GM04504 (cell line): ENCODE measurements around the gene NDUFV2.
"Not testable (repeated sequence)": the region's sequence is repeated elsewhere in the genome, so short reads cannot be mapped to it uniquely, and the experiment has no call there.

Experiments
- DNase-seq: peaks from one replicate; pipeline ENCODE4 v3.0.0-alpha.2; 2012; ENCODE audit warnings: low read depth

The NDUFV2 gene

GRCh38 chr18:9153256-9153655, 50.8 kb downstream of the NDUFV2 start:
- DNase-seq: no peak

GRCh38 chr18:9156604-9157249, 54.2 kb downstream of the NDUFV2 start:
- DNase-seq: no peak

- DNase-seq: no peak
Observed at GRCh38 chr18:9157806-9158205, 55.3 kb downstream of the NDUFV2 start.

GRCh38 chr18:9160014-9160413, 57.5 kb downstream of the NDUFV2 start:
- no peak for DNase-seq

GRCh38 chr18:9162663-9163062, 60.2 kb downstream of the NDUFV2 start:
- not testable (repeated sequence) for DNase-seq

GRCh38 chr18:9164149-9164548, 61.6 kb downstream of the NDUFV2 start:
- not testable (repeated sequence) for DNase-seq

GRCh38 chr18:9165883-9166282, 63.4 kb downstream of the NDUFV2 start:
- not testable (repeated sequence) for DNase-seq

GRCh38 chr18:9169515-9169914, 67.0 kb downstream of the NDUFV2 start:
- DNase-seq: not testable (repeated sequence)

- DNase-seq: not testable (repeated sequence)
Observed at GRCh38 chr18:9171919-9172318, 69.4 kb downstream of the NDUFV2 start.

GRCh38 chr18:9172506-9173127, 70.1 kb downstream of the NDUFV2 start:
- DNase-seq: no peak

GRCh38 chr18:9173770-9174233, 71.3 kb downstream of the NDUFV2 start:
- DNase-seq: no peak

GRCh38 chr18:9174302-9174701, 71.8 kb downstream of the NDUFV2 start:
- no peak for DNase-seq

GRCh38 chr18:9175115-9175514, 72.6 kb downstream of the NDUFV2 start:
- DNase-seq: no peak

- DNase-seq: no peak
Observed at GRCh38 chr18:9177031-9177430, 74.5 kb downstream of the NDUFV2 start.

GRCh38 chr18:9177466-9177865, 75.0 kb downstream of the NDUFV2 start:
- DNase-seq: no peak

GRCh38 chr18:9178557-9178956, 76.1 kb downstream of the NDUFV2 start:
- DNase-seq: no peak

- no peak for DNase-seq
Observed at GRCh38 chr18:9181275-9181674, 78.8 kb downstream of the NDUFV2 start.

- DNase-seq: no peak
Observed at GRCh38 chr18:9182852-9183399, 80.4 kb downstream of the NDUFV2 start.
